GM12874 (cell line): Measurements from ENCODE around the gene AGR2.

Source experiments
- CTCF ChIP-seq: IDR thresholded peaks from 2 replicates; pipeline ENCODE4 v1.5.1; 2011; ENCODE audit warnings: low read depth, mild to moderate bottlenecking, control low read depth, low read length, moderate library complexity; ENCODE audit not compliant: insufficient read depth

The AGR2 gene

GRCh38 chr7:16785846-16786245, 19.0 kb downstream of the AGR2 start:
- no peak for TF ChIP-seq CTCF

GRCh38 chr7:16785321-16785720, 19.5 kb downstream of the AGR2 start:
- TF ChIP-seq CTCF = no peak

GRCh38 chr7:16780596-16780995, 24.2 kb downstream of the AGR2 start:
- TF ChIP-seq CTCF = no peak

GRCh38 chr7:16779051-16779450, 25.7 kb downstream of the AGR2 start:
- no peak for TF ChIP-seq CTCF

GRCh38 chr7:16778476-16778875, 26.3 kb downstream of the AGR2 start:
- TF ChIP-seq CTCF = no peak

GRCh38 chr7:16776053-16776452, 28.7 kb downstream of the AGR2 start:
- no peak for TF ChIP-seq CTCF

- no peak for TF ChIP-seq CTCF
These were observed 29.8 kb downstream of the AGR2 start for GRCh38 chr7:16774986-16775385.

GRCh38 chr7:16774294-16774693, 30.5 kb downstream of the AGR2 start:
- no peak for TF ChIP-seq CTCF
